ENCODE data around the gene CCDC83. TPM values are rescaled to one million over a fixed set of nuclear protein-coding genes. Genes with fewer than 3 reads are reported as not detected.

Gene CCDC83
- polyA plus RNA-seq, 1 of the 3 experiments (the other 2 are of a cell fraction) = not detected

GRCh38 chr11:85863855-85864254, 8.7 kb downstream of the CCDC83 start:
- TF ChIP-seq MAX (IDR thresholded peaks at IDR 0.05; ENCODE audit: low read depth) = no peak
- TF ChIP-seq SIN3A (IDR thresholded peaks at IDR 0.05; ENCODE audit: borderline replicate concordance, low read depth, low read length) = no peak
- TF ChIP-seq RCOR1 (IDR thresholded peaks at IDR 0.05; ENCODE audit: low read length) = no peak
- TF ChIP-seq POLR2AphosphoS5 (IDR thresholded peaks at IDR 0.05; ENCODE audit: low read depth, low read length) = no peak
- TF ChIP-seq MEF2A (IDR thresholded peaks at IDR 0.05; ENCODE audit: borderline replicate concordance, low read depth) = no peak
- TF ChIP-seq EZH2phosphoT487 (IDR thresholded peaks at IDR 0.05; ENCODE audit: borderline replicate concordance, low read depth) = no peak
- TF ChIP-seq SMC3 (IDR thresholded peaks at IDR 0.05; ENCODE audit: low read depth, low read length) = no peak
- TF ChIP-seq RXRA (IDR thresholded peaks at IDR 0.05; ENCODE audit: borderline replicate concordance, low read depth) = no peak
- no peak for TF ChIP-seq NFIC (IDR thresholded peaks at IDR 0.05; ENCODE audit: borderline replicate concordance)
- TF ChIP-seq RFX5 (IDR thresholded peaks at IDR 0.05; ENCODE audit: low read length) = no peak
- TF ChIP-seq USF1 (IDR thresholded peaks at IDR 0.05; ENCODE audit: borderline replicate concordance, low read depth) = no peak
- no peak for TF ChIP-seq FOXJ3 (CRISPR knock-in tag; IDR thresholded peaks at IDR 0.05)
- TF ChIP-seq TCF12 (IDR thresholded peaks at IDR 0.05) = no peak
- TF ChIP-seq GATA2 (CRISPR knock-in tag; IDR thresholded peaks at IDR 0.05) = no peak
- TF ChIP-seq ELF1 (IDR thresholded peaks at IDR 0.05) = no peak
- TF ChIP-seq ZBTB33 (IDR thresholded peaks at IDR 0.05; ENCODE audit: borderline replicate concordance, low read depth) = no peak
- no peak for TF ChIP-seq IRF3 (IDR thresholded peaks at IDR 0.05; ENCODE audit: low read depth, low read length)
- no peak for TF ChIP-seq USF2 (IDR thresholded peaks at IDR 0.05; ENCODE audit: borderline replicate concordance, low read depth, low read length)
- Histone ChIP-seq H3K79me2 (ENCODE audit: insufficient read depth) (no peaks in the 10 kb centered on the region), H3K27ac (ENCODE audit: low read depth in 2 of 2, low read length in 1 of 2) (no peak overlapping the region), H3F3A (replicated peaks; ENCODE audit: insufficient read depth) (no peaks in the 10 kb centered on the region), H4K20me1 (ENCODE audit: insufficient read depth) (no peaks in the 10 kb centered on the region), H3K4me2 (no peak overlapping the region), H3K4me1 (ENCODE audit: control insufficient read depth in 1 of 2, insufficient read depth in 2 of 2, low read depth in 1 of 2, low read length in 1 of 2) (no peaks in the 10 kb centered on the region), H3K9ac (no peak overlapping the region), H3K9me2 (no peaks in the 10 kb centered on the region), H2AFZ (ENCODE audit: low read depth) (no peak overlapping the region), H3K9me3 (no peaks in the 10 kb centered on the region), H3K36me3 (replicated peaks in 1 of 2; ENCODE audit: control insufficient read depth in 1 of 2, insufficient read depth in 2 of 2, low read length in 1 of 2) (no peaks in the 10 kb centered on the region), H3K27me3 (ENCODE audit: insufficient read depth) (no peaks in the 10 kb centered on the region), H3K4me3 (ENCODE audit: low read depth in 2 of 2, low read length in 1 of 2) (no peak overlapping the region)
- CTCF ChIA-PET = interaction anchor here (4.9 kb wide), 1 partner anchor 9 kb away, joined by 31 read pairs; the partner anchor contains the start of gene CCDC83
- 0% methylated on average over 1 of the region's 1 CpG for WGBS (ENCODE audit: low lambda C conversion rate)
- POLR2A ChIA-PET = no interaction called here
- no peak for DNase-seq
